ENCODE measurements around the gene SEPHS2. TPM values are rescaled to one million over a fixed set of nuclear protein-coding genes. Genes with fewer than 3 reads are reported as not detected.

Gene SEPHS2
- total and polyA plus RNA-seq, 2 of the 8 experiments (the other 6 are each of a cell fraction or from before 2014, with no cell fraction given), result 28.2 to 61.8 TPM

- TF ChIP-seq ZNF274 (IDR thresholded peaks at IDR 0.05; ENCODE audit: borderline replicate concordance, extremely low read depth, low read length), result no peak
- peak; percentile 17; the same call in 1 of the 2 replicates for TF ChIP-seq RBBP5 (IDR thresholded peaks at IDR 0.05; ENCODE audit: borderline replicate concordance, low read depth, low read length)
Measured at GRCh38 chr16:30429678-30430427, 15.8 kb downstream of the SEPHS2 start, which contains the start of gene DCTPP1 (continued).
